HepG2 (cell line): ENCODE results near the gene PDP2. TPM values are rescaled to one million over a fixed set of nuclear protein-coding genes. Genes with fewer than 3 reads are reported as not detected.

Experiments used
- ARNT ChIP-seq: fragments of 450-650 bp; IDR thresholded peaks from 2 replicates; pipeline ENCODE4 v1.6.1; 2017
- FOXA1 ChIP-seq, 2 experiments: fragments of 450-650 bp in 1 of 2; sonication (generic) in 1 of 2; formaldehyde crosslinking in 1 of 2; IDR thresholded peaks; 2 replicates each; pipeline versions ENCODE4 v1.4.0 to v1.6.1; 2016 to 2020; ENCODE audit warnings: missing genetic modification reagents in 1 of 2
- FOXO4 ChIP-seq: sonication (generic); formaldehyde crosslinking; conservative IDR thresholded peaks from 2 replicates; pipeline ENCODE4 v1.8.1; 2023; ENCODE audit warnings: missing genetic modification reagents
- HDAC1 ChIP-seq: sonication (generic); formaldehyde crosslinking; IDR thresholded peaks from 2 replicates; pipeline ENCODE4 v1.5.1; 2020; ENCODE audit warnings: mild to moderate bottlenecking, missing genetic modification reagents
- HNF4A ChIP-seq: sonication (generic); formaldehyde crosslinking; IDR thresholded peaks from 2 replicates; pipeline ENCODE4 v1.4.0; 2020; ENCODE audit warnings: missing genetic modification reagents
- MED1 ChIP-seq: sonication (generic); formaldehyde crosslinking; IDR thresholded peaks from 2 replicates; pipeline ENCODE4 v1.4.0; 2020; ENCODE audit warnings: missing genetic modification reagents
- MIER3 ChIP-seq: IDR thresholded peaks from 2 replicates; pipeline ENCODE4 v1.6.1; 2016; ENCODE audit warnings: missing compliant biosample characterization, borderline replicate concordance
- MTF1 ChIP-seq: sonication (generic); formaldehyde crosslinking; IDR thresholded peaks from 2 replicates; pipeline ENCODE4 v1.5.0; 2020; ENCODE audit warnings: missing genetic modification reagents
- NFRKB ChIP-seq: fragments of 450-650 bp; IDR thresholded peaks from 2 replicates; pipeline ENCODE4 v1.6.1; 2017
- PHF8 ChIP-seq: sonication (generic); formaldehyde crosslinking; IDR thresholded peaks from 2 replicates; pipeline ENCODE4 v1.5.0; 2020; ENCODE audit warnings: missing genetic modification reagents
- POLR2A ChIP-seq, 2 experiments: IDR thresholded peaks; 2 replicates each; pipeline ENCODE4 v1.6.1; 2011; ENCODE audit warnings: low read depth in 2 of 2, low read length in 2 of 2, mild to moderate bottlenecking in 1 of 2, moderate library complexity in 1 of 2; ENCODE audit not compliant: insufficient read depth in 1 of 2
- SNRNP70 ChIP-seq: fragments of 200-400 bp; formaldehyde crosslinking; IDR thresholded peaks from 2 replicates; pipeline ENCODE4 v1.6.1; 2017; ENCODE audit warnings: mild to moderate bottlenecking, low read depth, low read length, moderate library complexity
- THAP7 ChIP-seq: sonication (generic); formaldehyde crosslinking; IDR thresholded peaks from 2 replicates; pipeline ENCODE4 v1.8.1; 2023; ENCODE audit warnings: mild to moderate bottlenecking, missing genetic modification reagents
- ZMAT3 ChIP-seq: sonication (generic); formaldehyde crosslinking; conservative IDR thresholded peaks from 2 replicates; pipeline ENCODE4 v1.7.0; 2021; ENCODE audit warnings: missing genetic modification reagents
- ZNF33B ChIP-seq: sonication (generic); formaldehyde crosslinking; IDR thresholded peaks from 2 replicates; pipeline ENCODE4 v1.5.1; 2020; ENCODE audit warnings: mild to moderate bottlenecking, missing genetic modification reagents
- ZNF350 ChIP-seq: sonication (generic); formaldehyde crosslinking; IDR thresholded peaks from 2 replicates; pipeline ENCODE4 v1.4.0; 2020; ENCODE audit warnings: mild to moderate bottlenecking, low read depth, missing genetic modification reagents, borderline replicate concordance
- ZNF558 ChIP-seq: sonication (generic); formaldehyde crosslinking; IDR thresholded peaks from 2 replicates; pipeline ENCODE4 v1.9.0; 2022; ENCODE audit warnings: mild to moderate bottlenecking, missing genetic modification reagents, borderline replicate concordance
- ZNF660 ChIP-seq: sonication (generic); formaldehyde crosslinking; IDR thresholded peaks from 2 replicates; pipeline ENCODE4 v1.5.1; 2020; ENCODE audit warnings: mild to moderate bottlenecking, low read depth, missing genetic modification reagents, borderline replicate concordance
- ZNF687 ChIP-seq: sonication (generic); formaldehyde crosslinking; IDR thresholded peaks from 2 replicates; pipeline ENCODE4 v1.5.1; 2020; ENCODE audit warnings: mild to moderate bottlenecking, missing genetic modification reagents, moderate library complexity
- ZXDC ChIP-seq: sonication (generic); formaldehyde crosslinking; IDR thresholded peaks from 2 replicates; pipeline ENCODE4 v1.5.0; 2020; ENCODE audit warnings: mild to moderate bottlenecking, missing genetic modification reagents
- polyA plus RNA-seq, 8 experiments: library from polyadenylated mRNA; depleted of rRNA in 3 of 8; stranded (reverse) in 7 of 8; unstranded in 1 of 8; fragments of >200 nt; fragmentation: Illumina TruSeq in 4 of 8; extraction: Trizol in 4 of 8; gene quantifications; 2 replicates each; pipeline versions ENCODE4 v1.2.1 to v1.2.3, GENCODE V29; 2011 to 2016; ENCODE audit warnings: low read depth in 4 of 8, missing spikeins in 1 of 8, mixed read lengths in 1 of 8; ENCODE audit not compliant: insufficient read depth in 1 of 8
- total RNA-seq, 5 experiments: library from RNA; depleted of rRNA; stranded (reverse); fragments of >200 nt; fragmentation: Illumina TruSeq; extraction: Trizol; gene quantifications; 2 replicates each; pipeline ENCODE4 v1.2.3, GENCODE V29; 2016; ENCODE audit warnings: low read depth in 1 of 5

The PDP2 gene
- total and polyA plus RNA-seq, 2 of the 13 experiments (the other 11 are each of a cell fraction or from before 2014, with no cell fraction given), result 12.8 to 15.8 TPM

GRCh38 chr16:66937725-66938337 lies 57.5 kb downstream of the PDP2 start (continued):
- TF ChIP-seq SNRNP70 (no peak), POLR2A (IDR thresholded peaks at IDR 0.05; ENCODE audit: insufficient read depth in 1 of 2, low read depth in 2 of 2, low read length in 2 of 2) (peak in 1 of 2 experiments; percentile 37; a peak in 2 of 4 replicates), MED1 (CRISPR knock-in tag) (0 out of 2 replicates have a peak, but pooled peaks have one; percentile 10), ARNT (no peak), HNF4A (peak; percentile 76), ZNF558 (CRISPR knock-in tag) (no peak), ZNF687 (CRISPR knock-in tag) (peak; percentile 76), HDAC1 (0 out of 2 replicates have a peak, but pooled peaks have one; percentile 6), ZXDC (CRISPR knock-in tag) (no peak), FOXA1 (IDR thresholded peaks at IDR 0.05) (no peak), FOXA1 (CRISPR knock-in tag; IDR thresholded peaks at IDR 0.05) (peak; percentile 81), MTF1 (no peak), ZNF33B (CRISPR knock-in tag) (no peak), THAP7 (CRISPR knock-in tag) (0 out of 2 replicates have a peak, but pooled peaks have one; percentile 44), ZNF350 (peak; percentile 44; the same call in 1 of the 2 replicates), PHF8 (no peak), MIER3 (CRISPR knock-in tag) (peak; percentile 28; the same call in 1 of the 2 replicates), FOXO4 (CRISPR knock-in tag) (no peak), NFRKB (no peak), ZNF660 (CRISPR knock-in tag) (no peak), ZMAT3 (CRISPR knock-in tag) (0 out of 2 replicates have a peak, but pooled peaks have one; percentile 45)
